Measurements from ENCODE around the gene TSPAN7. TPM values are rescaled to one million over a fixed set of nuclear protein-coding genes. Genes with fewer than 3 reads are reported as not detected.

Gene TSPAN7
- total and polyA plus RNA-seq, 2 of the 8 experiments (the other 6 are each of a cell fraction or from before 2014, with no cell fraction given) = 32.1 to 37.7 TPM

DNA sequence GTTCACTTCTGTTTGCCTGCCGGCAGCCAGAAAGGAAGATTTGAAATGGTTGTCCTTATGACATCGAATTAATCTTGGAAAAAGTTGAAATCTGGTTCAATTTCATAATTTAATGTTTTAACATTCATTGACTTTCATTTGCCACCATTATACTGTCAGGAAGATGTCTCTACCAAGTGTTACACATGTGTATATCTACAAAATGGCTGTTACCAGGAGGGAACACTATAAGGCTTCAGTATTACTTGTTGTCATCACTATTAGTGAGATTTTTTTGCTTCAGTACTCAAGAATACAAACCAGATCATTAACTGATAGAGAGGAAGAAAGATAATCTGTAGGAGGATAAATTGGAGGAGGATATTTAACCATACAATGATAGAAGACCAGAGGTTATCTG, 71.2 kb downstream of the TSPAN7 start:
- 100% methylated on average over 2 of the region's 2 CpGs; no CpG with 5 or more reads in 1 of the 2 experiments for WGBS, 2 experiments (ENCODE audit: extremely low coverage in 1 of 2, insufficient coverage in 1 of 2, insufficient read length in 1 of 2, insufficient replicate concordance in 2 of 2, low coverage in 1 of 2, low lambda C conversion rate in 2 of 2, missing lambda C conversion rate in 1 of 2)
- H2BK120ac ChIP-seq (replicated peaks; ENCODE audit: low read depth, low read length) = no peak overlapping the region
- H3K36me3 ChIP-seq (ENCODE audit: control insufficient read depth in 2 of 4, insufficient read depth in 4 of 4, low read length in 3 of 4) = no peaks in the 10 kb centered on the region
- no peak overlapping the region for H2AFZ ChIP-seq (ENCODE audit: low read length)
- H3K23me2 ChIP-seq (ENCODE audit: low read depth, low read length) = no peaks in the 10 kb centered on the region
- no peak overlapping the region for H2BK5ac ChIP-seq (ENCODE audit: low read depth, low read length)
- no peaks in the 10 kb centered on the region for H3K9me3 ChIP-seq (ENCODE audit: insufficient read depth in 2 of 2, low read depth in 1 of 2, low read length in 1 of 2)
- H4K20me1 ChIP-seq (replicated peaks in 1 of 2; ENCODE audit: control insufficient read depth in 1 of 2, insufficient read depth in 2 of 2, low read length in 2 of 2) = no peaks in the 10 kb centered on the region
- no peak overlapping the region for H3K4me3 ChIP-seq (ENCODE audit: extremely low read depth in 1 of 4, insufficient read depth in 2 of 4, low read depth in 3 of 4, low read length in 4 of 4)
- no peak overlapping the region for H4K5ac ChIP-seq (ENCODE audit: insufficient read length, low read depth, low read length)
- no peaks in the 10 kb centered on the region for H3K27me3 ChIP-seq (replicated peaks in 1 of 4; ENCODE audit: control insufficient read depth in 3 of 4, extremely low read depth in 1 of 4, insufficient read depth in 3 of 4, low read length in 3 of 4)
- no peak overlapping the region for H2BK20ac ChIP-seq (ENCODE audit: low read length)
- no peak overlapping the region for H3K18ac ChIP-seq (ENCODE audit: extremely low read depth, low read length)
- no peak overlapping the region for H3K23ac ChIP-seq (ENCODE audit: insufficient read length)
- no peak overlapping the region for H2BK12ac ChIP-seq (ENCODE audit: low read depth, low read length)
- no peak overlapping the region for H3K9ac ChIP-seq (replicated peaks in 1 of 4; ENCODE audit: extremely low read depth in 1 of 4, low read depth in 3 of 4, low read length in 3 of 4)
- DNase-seq (ENCODE audit: low read depth in 1 of 2, low spot score in 2 of 2) (no peak), FAIRE-seq (no peak)
- H4K91ac ChIP-seq (replicated peaks; ENCODE audit: insufficient read length, low read length) = no peak overlapping the region
- H2BK15ac ChIP-seq (ENCODE audit: low read length) = no peak overlapping the region
- no peak overlapping the region for H3K56ac ChIP-seq (replicated peaks; ENCODE audit: insufficient read length, low read depth, low read length)
- no peak overlapping the region for H3K14ac ChIP-seq (ENCODE audit: insufficient read length)
- CTCF ChIA-PET (ENCODE audit: partially characterized antibody) = no interaction called here
- no peak overlapping the region for H4K8ac ChIP-seq (ENCODE audit: extremely low read depth, insufficient read depth, low read length)
- no peak overlapping the region for H3K4ac ChIP-seq (replicated peaks; ENCODE audit: insufficient read length, low read depth, low read length)
- H2AK5ac ChIP-seq (ENCODE audit: low read depth, low read length) = no peak overlapping the region
- H3K4me2 ChIP-seq (ENCODE audit: insufficient read depth in 1 of 2, low read depth in 2 of 2, low read length in 2 of 2) = no peak overlapping the region
- no peaks in the 10 kb centered on the region; a peak in 1 of 7 replicates for H3K4me1 ChIP-seq (replicated peaks in 1 of 4; ENCODE audit: control insufficient read depth in 3 of 4, insufficient read depth in 4 of 4, low read length in 3 of 4)
- POLR2A ChIA-PET (ENCODE audit: partially characterized antibody) = no interaction called here
- H3K79me2 ChIP-seq (ENCODE audit: control insufficient read depth in 1 of 2, insufficient read depth in 2 of 2, low read length in 2 of 2) = no peaks in the 10 kb centered on the region
- no peak overlapping the region for H3K27ac ChIP-seq (ENCODE audit: low read depth, low read length)
- no peaks in the 10 kb centered on the region for H3K79me1 ChIP-seq (ENCODE audit: low read depth, low read length)
- TF ChIP-seq, protein P1, sequence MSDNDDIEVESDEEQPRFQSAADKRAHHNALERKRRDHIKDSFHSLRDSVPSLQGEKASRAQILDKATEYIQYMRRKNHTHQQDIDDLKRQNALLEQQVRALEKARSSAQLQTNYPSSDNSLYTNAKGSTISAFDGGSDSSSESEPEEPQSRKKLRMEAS (IDR thresholded peaks at IDR 0.05) = no peak
- TF ChIP-seq, protein P2, sequence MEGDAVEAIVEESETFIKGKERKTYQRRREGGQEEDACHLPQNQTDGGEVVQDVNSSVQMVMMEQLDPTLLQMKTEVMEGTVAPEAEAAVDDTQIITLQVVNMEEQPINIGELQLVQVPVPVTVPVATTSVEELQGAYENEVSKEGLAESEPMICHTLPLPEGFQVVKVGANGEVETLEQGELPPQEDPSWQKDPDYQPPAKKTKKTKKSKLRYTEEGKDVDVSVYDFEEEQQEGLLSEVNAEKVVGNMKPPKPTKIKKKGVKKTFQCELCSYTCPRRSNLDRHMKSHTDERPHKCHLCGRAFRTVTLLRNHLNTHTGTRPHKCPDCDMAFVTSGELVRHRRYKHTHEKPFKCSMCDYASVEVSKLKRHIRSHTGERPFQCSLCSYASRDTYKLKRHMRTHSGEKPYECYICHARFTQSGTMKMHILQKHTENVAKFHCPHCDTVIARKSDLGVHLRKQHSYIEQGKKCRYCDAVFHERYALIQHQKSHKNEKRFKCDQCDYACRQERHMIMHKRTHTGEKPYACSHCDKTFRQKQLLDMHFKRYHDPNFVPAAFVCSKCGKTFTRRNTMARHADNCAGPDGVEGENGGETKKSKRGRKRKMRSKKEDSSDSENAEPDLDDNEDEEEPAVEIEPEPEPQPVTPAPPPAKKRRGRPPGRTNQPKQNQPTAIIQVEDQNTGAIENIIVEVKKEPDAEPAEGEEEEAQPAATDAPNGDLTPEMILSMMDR (IDR thresholded peaks at IDR 0.05; ENCODE audit: control extremely low read depth in 1 of 3, insufficient read depth in 1 of 3, low read depth in 1 of 3, low read length in 3 of 3) = no peak
- TF ChIP-seq HDAC6 (IDR thresholded peaks at IDR 0.05; ENCODE audit: low read depth, low read length) (no peak), BRCA1 (IDR thresholded peaks at IDR 0.05; ENCODE audit: low read depth, low read length) (no peak), BCL11A (IDR thresholded peaks at IDR 0.05; ENCODE audit: low read depth in 2 of 2, low read length in 2 of 2) (no peak), YY1 (IDR thresholded peaks at IDR 0.05; ENCODE audit: low read depth, low read length) (no peak), SIX5 (IDR thresholded peaks at IDR 0.05; ENCODE audit: low read depth, low read length) (no peak), EZH2 (IDR thresholded peaks at IDR 0.05; ENCODE audit: low read depth, low read length, severe bottlenecking) (no peak), SIRT6 (IDR thresholded peaks at IDR 0.05; ENCODE audit: low read length) (no peak)
- TF ChIP-seq, protein P3, sequence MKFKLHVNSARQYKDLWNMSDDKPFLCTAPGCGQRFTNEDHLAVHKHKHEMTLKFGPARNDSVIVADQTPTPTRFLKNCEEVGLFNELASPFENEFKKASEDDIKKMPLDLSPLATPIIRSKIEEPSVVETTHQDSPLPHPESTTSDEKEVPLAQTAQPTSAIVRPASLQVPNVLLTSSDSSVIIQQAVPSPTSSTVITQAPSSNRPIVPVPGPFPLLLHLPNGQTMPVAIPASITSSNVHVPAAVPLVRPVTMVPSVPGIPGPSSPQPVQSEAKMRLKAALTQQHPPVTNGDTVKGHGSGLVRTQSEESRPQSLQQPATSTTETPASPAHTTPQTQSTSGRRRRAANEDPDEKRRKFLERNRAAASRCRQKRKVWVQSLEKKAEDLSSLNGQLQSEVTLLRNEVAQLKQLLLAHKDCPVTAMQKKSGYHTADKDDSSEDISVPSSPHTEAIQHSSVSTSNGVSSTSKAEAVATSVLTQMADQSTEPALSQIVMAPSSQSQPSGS (IDR thresholded peaks at IDR 0.05; ENCODE audit: low read length) = no peak

All from H1 (cell line).